Nucleus accumbens (tissue), 56 donors: Measurements from ENCODE around the gene IL17A.

ENCODE experiments used
- DNase-seq, 56 donors: peaks; one replicate each; lab custom pipeline; 2025; lab: John Stamatoyannopoulos, UW

IL17A gene

GRCh38 chr6:52186075-52186474, at the start of gene IL17A:
Gene IL17A, plus strand, starts transcription at chr6:52186375. Its CDS starts 57 bp downstream, at chr6:52186432.
- no peak for DNase-seq

- no peak for DNase-seq
Observed at GRCh38 chr6:52136934-52137467, 49.2 kb upstream of the IL17A start.

DNA sequence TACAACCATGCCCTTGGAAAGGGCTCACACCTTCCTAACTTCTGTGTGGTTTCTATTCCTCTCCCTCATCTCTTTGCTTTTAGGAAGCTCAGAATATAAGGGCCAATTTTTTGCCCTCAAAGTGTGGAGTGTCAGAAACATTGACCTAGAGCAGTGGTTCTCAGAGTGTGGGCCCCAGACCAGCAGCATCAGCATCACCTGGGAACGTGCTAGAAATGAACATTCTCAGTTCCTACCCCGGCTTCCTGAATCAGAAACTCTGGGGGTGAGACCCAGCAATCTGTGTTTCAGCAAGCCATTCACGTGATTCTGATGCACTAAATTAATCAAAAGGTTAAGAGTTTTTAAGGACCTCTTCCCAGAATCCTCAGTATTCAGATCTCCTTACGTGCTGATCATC, 47.9 kb upstream of the IL17A start:
- DNase-seq = no peak

DNA sequence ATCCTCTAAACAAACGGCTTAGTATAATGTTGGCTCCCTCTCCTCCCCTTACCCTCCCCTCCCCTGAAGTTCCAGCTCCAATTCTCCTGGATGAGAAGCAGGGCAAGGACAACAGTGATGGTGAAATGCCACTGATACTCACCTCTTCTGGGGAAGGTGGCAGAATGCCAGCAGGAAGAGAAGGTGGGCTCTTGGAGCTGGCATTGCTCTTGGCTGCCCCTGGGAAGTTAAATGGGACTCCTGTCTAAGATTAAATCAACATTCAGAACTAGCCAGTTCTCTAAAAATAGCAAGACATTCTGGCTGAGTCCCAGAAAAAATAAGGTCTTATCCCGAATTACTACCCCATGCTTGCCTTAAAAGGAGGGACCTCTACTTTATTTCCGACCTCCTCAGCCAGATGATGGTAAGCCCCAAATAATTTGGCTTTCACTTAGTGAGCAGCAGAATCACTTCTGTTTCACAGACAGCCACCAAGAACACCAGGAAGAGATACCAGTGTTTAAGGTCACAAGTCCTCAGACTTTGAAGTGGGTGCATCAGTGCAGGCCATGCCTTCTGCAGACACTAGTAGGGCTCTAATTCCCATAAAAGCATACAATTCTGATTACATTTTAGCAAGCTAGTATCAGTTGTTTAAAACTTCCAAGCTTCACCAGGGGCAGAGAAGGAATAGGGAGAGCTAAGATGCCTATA, 46.0 kb upstream of the IL17A start:
- no peak for DNase-seq

DNA sequence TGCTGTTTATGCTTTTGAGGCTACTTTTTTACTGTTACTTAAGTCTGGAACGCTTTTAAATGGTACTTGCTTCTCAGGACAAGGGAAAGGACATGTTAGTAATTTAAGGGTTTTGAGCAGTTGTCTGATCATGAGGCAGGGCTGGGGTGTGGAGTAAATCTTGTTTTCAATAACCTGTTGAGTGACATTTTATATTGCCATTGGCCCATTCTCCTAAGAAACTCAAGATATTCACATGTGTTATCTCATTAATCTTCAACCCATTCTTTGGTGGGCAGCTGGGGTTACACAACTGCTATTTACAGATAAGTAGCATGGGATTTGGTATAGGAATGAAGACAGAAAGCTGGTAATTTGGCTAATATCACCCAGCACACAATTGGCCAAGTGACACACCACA, 44.6 kb upstream of the IL17A start:
- no peak for DNase-seq

DNA sequence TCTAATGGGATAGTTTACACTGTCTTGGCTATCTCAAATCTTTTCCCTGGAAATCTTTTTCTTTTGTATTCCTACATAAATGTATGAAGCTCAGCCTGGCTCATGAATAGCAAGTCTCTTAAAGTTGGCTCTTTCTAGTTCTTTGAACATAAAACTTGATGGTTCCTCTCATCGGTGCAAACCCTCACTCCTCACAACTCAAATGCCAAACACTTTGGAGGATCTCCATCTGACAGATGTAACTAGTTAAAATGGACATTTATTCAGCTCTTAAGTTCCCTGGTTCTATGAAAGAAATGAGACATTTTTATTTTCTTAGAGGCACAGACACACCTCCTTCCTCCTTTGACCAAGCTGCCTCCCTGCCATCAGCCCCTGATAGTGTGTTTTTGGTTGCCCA, 43.6 kb upstream of the IL17A start:
- no peak for DNase-seq

DNA sequence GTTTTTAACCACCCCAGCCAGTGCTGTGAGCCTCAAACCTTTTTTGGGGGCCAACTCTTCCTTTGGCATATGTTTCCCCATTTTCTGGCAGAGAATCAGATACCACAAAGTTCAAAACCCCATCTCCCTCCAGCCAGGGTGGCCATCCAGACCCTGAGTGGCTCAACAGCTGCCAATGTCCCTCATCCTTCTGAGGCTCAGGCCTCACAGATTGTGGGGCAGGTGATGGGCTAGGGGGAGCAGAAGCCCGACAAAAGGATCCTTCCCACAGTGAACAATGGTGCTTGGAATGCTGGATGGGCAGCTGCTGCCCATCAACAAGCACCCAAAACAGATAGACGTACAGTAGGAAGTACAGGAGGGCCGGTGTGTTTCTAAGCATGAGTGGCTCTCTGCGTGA, 42.6 kb upstream of the IL17A start:
- no peak for DNase-seq

- DNase-seq = no peak
Observed at GRCh38 chr6:52144196-52145076, 41.7 kb upstream of the IL17A start.

DNA sequence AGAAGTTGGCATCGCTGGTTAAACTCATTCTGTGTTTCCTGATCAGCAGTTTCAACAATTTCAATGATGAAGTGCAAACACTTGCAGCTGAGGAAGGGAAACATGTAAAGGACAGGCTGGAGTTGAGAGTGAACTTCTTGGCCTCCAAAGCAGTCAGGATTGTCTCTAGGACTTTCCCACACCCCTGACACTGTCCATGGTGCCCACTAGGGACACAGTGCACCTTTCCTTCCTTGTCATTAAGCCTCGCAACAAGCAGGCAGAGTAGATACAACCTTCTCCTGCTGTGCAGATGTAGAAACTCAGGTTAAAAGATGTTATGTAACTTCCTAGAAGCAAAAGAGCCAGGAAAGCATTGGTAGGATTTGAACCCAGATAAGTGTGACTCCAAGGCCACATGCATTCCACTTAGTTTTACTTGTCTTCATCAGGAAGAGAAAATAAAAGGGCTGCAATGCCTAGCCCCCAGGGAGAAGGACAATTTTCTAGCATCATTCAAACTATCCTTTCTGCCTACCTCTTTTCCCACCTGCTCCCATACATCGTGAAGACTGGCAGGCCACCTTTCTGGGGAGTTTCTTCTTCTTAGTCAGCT, 39.2 kb upstream of the IL17A start:
- DNase-seq = no peak

GRCh38 chr6:52149076-52149475, 37.1 kb upstream of the IL17A start:
- no peak for DNase-seq

- DNase-seq = no peak
Observed at GRCh38 chr6:52149949-52150348, 36.2 kb upstream of the IL17A start.

- DNase-seq = no peak
Observed at GRCh38 chr6:52152070-52152423, 34.1 kb upstream of the IL17A start.

DNA sequence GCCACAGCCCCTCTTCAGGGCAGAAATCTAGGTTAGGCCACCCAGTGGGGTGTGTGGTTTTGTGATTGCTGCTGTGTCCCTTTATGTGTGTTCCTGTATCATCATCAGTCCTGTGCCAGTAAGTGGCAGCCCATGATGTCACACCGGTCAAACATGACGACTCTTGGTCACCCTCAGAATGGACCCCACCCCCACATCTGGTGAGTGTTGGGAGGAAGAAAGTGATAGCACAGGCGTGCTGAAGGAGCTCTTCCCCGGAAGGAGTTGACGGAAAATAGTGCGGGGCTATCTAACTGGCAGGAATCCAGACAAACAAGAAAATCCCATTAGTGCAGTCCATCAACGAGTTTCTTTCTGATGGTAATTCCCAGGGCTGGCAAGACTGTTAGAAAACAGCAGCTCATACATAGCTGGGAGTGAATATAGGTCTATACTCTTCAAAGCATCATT, 33.4 kb upstream of the IL17A start:
- no peak for DNase-seq

DNA sequence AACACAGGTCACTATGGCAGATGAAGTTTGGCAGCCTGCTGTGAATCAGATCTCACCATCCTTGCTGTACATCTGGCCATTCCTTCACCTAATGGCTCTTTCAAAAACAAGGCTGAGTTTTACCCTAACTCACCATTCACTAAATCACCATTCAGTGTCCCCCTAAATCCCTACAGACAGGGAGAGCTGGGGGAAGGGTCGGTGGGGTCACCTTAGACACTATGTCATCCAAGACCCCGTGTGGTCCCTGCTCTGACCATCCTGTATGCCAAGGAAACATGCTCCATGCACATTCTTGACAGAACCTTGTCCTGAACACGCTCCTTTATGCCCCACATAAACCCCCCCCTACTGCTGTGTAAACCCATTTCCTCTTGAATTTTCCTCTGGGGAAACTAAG, 31.8 kb upstream of the IL17A start:
- DNase-seq = no peak

- no peak for DNase-seq
Observed at GRCh38 chr6:52155791-52156576, 30.2 kb upstream of the IL17A start.

DNA sequence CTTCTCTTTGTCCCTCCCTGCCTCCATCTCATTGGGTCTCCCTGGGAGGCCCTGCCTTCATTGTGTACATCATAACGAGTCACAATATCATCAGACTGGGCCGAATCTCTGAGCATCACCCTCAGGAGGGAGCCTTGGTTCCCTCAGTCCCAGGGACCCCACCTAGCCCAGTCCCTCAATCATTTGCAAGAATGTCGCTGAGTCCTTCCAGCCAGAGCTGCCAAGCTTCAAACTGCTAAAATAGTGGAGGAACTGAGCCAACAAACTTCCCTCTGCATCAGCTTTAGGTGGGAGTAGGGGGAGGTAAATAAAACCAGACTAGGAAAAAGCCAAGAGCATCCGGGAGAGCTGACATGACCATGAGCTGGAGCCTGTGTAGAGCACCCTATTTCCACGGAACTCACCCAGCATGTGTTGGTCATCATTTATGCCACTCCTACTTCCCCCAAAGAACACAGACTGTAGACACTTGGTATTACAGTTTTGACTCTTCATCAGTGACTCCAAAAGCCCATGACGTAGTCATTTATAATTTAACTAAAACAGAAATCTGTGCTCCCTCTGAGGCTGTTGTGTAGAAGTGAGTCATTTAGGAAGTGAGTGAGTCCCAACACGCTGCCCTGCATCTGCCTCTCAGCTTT, 28.8 kb upstream of the IL17A start:
- DNase-seq = no peak

DNA sequence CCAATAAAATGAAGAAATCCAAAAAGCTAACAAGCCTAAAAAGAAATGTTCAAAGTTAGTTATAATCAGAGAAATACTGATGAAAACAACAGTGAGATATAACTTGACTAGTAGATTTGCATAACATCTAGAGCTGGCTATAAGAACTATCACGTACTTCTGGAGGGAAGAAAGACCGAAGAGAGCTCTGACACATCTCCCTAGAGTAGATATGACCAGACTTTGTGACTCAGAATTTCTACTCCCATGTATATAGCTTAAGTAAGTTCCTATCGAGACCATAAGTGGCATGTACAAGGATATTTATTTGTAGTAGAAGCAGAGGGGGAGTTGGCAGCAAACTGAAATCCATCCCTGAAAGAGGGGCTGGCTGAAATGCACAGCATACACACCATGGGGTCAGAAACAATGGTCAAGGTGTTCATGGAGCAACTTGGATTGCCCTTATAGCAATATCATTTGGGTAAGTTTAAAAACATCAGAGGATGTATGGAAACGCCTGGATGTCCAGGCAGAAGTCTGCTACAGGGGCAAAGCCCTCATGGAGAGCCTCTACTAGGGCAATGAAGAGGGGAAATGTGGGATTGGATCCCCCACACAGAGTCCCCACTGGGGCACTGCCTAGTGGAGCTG, 25.6 kb upstream of the IL17A start:
- DNase-seq = no peak

- DNase-seq = no peak
Observed at GRCh38 chr6:52161689-52162438, 24.3 kb upstream of the IL17A start.
